Right kidney (tissue), 1 donor: ENCODE data around the gene TOM1.

Experiments used
- DNase-seq: peaks from one replicate; pipeline ENCODE4 v3.0.0-alpha.2; 2016

The TOM1 gene

DNA sequence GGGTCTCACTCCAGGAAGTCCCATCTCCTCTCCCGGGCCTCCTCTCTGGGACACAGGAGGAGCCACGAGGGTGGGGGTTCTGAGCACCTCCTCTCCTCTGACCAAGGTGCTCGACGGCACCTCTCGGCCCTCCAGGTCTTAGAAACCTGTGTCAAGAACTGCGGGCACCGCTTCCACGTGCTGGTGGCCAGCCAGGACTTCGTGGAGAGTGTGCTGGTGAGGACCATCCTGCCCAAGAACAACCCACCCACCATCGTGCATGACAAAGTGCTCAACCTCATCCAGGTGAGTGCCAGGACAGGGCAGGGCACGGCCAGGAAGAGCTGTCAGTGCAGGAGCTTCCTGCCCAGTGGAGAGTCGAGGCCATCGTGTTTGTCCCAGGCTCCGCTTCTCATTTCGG is 23.2 kb downstream of the TOM1 start:
- DNase-seq = no peak

DNA sequence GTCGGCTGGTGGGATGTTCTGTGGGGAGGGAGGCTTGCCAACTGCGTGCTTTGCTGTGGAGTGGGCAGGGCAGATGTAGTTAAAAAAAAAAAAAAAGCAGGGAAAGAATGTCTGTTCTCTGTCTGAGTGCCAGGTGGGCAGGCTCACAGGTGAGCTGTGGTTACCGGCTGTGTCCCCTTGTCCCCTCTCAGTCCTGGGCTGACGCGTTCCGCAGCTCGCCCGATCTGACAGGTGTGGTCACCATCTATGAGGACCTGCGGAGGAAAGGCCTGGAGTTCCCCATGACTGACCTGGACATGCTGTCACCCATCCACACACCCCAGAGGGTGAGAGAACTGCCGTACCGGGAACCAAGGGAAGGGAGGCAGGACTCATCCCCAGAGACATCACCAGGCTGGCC is 23.6 kb downstream of the TOM1 start:
- no peak for DNase-seq

DNA sequence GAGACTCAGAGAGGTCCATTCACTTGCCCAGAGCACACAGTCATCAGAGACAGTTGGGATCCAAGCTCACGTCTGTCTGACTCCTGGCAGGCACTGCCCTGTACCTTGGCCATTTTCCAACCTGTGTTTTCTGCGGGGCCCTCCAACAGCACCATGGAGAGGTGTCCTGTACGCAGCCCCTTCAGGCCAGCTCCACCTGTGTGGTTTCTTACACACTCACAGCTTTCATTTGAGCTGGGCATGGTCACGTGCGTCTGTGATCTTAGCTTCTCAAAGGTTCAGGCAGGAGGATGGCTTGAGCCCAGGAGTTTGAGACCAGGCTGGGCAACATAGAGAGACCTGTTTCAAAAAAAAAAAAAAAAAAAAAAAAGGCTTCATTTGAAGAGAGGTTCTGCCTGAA is 24.4 kb downstream of the TOM1 start:
- DNase-seq = no peak

- no peak for DNase-seq
These were observed 25.1 kb downstream of the TOM1 start for GRCh38 chr22:35324762-35325161.

DNA sequence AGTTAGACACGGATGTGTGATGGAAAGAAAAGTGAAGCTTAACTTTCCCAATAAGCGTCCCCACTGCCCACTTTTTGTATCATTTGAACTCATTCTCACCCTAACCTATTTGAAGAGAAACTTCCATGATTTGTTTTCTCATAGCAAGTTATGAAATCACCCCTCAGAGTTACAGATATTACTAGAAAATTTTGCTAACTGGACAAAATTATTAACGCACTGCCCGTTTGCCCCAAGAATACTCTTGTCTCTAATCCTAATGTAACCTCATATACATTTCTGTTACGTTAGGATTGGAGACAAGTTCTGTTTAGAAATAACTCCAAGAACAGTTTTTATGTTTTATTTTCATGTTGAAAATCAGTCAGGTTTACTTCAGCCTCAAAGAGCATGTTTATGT is 25.5 kb downstream of the TOM1 start:
- DNase-seq = no peak

DNA sequence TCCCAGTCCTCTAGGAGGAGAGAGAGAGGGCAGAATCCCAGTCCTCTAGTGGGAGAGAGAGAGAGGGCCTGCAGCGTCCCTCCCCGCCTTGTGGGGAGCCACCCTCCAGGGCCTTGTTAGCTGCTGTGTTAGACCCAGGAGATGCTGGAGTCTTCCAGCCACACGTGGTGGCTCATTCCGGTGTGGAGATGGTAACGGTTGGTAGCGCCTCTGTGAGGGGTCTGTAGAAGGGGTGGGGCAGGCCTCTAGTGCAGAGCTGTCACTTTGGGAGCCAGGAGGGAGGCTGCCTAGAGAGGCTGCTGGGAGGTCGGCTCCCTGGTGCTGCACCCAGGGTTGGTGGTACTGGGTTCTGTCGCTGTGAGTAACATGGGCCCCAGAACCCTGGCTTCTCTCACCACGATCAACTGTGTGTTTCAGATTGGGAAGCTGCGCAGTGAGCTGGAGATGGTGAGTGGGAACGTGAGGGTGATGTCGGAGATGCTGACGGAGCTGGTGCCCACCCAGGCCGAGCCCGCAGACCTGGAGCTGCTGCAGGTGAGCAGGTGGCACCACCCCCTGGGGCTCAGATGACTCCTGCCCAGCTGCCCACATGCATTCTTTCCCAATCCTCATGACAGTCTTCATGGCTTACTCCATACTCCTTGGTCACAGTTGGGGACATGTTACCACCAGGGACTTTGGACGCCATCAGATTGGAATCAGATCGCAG is 27.3 kb downstream of the TOM1 start:
- no peak for DNase-seq

GRCh38 chr22:35327690-35328471 is 28.2 kb downstream of the TOM1 start:
- no peak for DNase-seq

DNA sequence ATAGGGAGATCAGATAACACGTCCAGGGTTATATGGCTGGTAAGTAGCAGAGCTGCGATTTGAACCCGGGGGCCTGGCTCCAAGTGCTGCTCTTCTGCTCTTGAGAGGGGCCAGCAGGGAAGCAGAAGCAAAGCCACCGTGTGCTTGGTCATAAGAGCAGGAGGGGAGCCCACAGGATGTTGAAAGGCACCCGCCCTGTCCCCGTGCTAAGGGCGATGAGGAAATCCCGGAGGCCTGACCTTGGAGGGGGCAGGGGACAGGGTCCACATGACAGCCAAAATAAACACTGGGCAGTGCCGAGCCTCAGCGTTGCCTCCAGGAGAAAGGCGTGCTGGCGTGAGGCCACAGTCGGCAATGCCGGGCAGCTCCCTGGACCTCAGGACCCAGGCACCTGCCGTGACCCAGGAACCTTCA is 28.8 kb downstream of the TOM1 start:
- DNase-seq = no peak

DNA sequence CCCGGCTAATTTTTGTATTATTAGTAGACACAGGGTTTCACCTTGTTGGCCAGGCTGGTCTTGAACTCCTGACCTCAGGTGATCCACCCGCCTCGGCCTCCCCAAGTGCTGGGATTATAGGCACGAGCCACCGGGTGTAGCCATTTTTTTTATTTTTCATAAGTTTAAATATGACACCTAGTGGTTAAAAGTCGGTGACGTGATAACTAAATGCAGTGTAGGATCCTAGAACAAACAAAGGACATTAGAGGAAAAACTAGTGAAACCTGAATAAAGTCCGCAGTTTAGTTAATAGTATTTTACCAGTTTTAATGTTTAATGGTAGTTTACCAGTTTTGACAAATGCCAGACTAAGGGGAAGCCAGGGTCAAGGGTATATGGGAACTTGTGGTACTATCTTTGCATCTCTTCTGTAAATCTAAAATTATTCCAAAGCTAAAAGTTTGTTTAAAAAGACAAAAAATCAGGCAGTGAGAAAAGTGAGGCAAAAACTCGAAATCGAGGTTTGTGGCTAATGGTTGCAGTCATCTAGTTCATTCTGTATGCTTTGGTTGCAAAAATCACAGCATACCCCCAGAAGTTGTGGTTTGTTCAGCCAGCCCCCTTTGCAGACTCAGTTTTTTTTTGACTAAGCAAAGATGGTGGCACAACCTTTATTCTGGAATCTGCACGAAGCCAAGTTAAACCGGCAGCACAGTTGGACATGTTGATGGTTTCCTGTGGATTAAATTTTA is 29.6 kb downstream of the TOM1 start:
- DNase-seq = no peak

GRCh38 chr22:35330258-35330861 is 30.7 kb downstream of the TOM1 start:
- no peak for DNase-seq

GRCh38 chr22:35332278-35332677 is 32.6 kb downstream of the TOM1 start:
- DNase-seq = no peak

DNA sequence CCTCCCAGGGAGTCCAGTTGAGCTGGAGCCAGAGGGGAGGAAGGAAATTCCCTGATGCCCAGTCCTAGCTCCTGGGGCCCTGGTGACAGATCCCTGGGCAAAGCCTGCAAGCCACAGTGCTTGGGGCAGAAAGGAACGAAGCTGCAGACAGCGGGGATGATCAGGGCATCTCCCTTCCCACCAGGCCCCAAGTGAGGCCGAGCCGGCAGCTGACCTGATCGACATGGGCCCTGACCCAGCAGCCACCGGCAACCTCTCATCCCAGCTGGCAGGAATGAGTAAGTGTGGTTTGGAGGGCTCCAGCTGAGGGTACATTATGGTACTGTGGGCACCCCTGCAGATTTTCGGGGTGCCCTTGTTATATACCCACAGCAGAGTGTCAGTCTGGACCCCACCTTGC is 33.5 kb downstream of the TOM1 start:
- no peak for DNase-seq

GRCh38 chr22:35334004-35334403 is 34.3 kb downstream of the TOM1 start:
- DNase-seq = no peak

DNA sequence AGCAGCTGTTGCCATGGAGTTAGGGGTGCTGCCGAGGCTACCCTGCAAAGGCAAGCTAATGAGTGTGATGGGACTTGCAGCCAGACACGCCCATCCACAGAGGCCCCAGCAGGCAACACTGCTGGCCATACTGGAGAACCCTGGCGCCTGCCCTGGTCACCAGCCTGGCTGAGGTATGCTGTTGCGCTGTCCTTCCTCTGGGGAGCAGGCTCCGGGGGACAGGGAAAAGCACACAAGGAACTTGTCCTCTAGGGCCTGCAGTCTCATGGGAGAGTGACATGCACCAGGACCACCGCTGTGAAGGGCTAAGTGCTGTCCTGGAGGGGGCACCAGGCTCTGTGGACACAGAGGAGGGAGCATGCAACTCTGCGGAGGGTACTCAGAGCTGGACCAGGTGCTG is 35.8 kb downstream of the TOM1 start:
- DNase-seq = no peak

- no peak for DNase-seq
These were observed 36.5 kb downstream of the TOM1 start for GRCh38 chr22:35335936-35336781.

DNA sequence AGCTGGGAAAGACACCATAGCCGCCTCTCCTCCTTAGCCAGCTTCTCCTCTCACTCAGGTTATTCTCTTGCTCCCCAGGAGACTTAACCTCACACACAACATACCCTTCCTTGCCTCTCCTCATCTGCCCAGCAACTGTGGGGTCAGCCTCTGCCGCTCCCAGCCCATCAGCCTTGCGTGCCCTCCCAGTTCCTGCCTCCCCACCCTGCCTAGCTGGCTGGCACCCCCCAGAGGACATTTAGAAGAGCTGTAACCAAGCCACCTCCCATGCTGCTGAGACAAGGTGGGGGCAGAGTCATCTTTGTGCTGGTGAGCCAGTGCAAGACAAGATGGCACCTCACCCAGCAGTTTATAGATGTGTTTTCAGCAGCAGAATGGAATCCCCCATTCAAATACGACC is 38.2 kb downstream of the TOM1 start:
- DNase-seq = no peak

DNA sequence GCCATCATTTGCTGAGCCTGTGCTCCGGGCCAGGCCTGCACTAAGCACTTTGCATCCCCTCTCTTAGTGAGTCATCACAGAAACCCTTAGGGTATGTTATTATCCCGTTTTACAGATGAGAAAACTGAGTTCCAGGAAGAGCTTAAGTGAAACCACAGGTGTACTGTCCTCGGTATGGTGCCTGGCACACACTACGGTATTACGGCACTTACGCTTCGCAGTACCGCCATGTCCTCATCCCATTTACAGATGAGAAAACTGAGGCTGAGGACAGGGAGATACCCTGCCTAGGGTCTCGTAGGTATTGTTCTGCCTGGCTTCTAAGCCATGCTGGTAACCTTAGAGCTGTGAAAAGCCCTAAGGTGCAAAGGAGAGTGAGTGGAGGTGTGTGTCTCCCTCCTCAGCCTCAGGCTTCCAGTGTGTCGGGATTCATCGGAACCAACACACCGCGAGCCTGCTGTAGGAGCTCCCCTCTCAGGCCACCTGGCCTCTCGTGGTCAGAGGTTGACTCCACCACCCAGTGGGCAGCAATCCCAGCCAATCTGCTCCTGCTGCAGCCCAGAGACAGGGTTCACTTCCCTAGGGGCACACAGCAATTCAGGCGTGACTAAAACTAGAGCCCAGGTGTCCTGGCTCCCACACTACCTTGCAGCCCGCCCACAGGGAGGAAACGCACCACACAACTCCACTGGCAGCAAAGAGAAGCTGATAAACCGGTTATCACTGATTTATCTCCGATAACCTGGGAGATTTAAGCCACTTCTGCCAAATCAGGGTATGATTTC is 41.6 kb downstream of the TOM1 start:
- no peak for DNase-seq

DNA sequence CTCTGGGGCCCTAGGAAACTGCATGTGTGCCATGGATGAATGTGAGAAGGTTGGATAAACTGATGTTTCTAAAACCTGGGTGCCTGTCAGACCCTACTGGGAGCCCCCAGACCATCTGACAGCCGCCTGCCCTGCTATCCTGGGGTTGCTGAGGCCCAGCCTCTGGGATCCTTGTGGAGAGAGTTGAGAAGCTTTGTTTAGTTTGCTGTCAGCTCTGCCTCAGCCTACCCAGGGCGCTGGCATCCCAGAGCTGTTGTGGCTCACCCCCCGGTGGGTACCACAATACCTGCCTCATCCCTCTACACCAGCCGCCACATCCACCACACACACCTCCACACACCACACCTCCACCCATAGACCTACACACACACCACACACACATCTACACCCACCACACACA is 42.7 kb downstream of the TOM1 start:
- DNase-seq = no peak

DNA sequence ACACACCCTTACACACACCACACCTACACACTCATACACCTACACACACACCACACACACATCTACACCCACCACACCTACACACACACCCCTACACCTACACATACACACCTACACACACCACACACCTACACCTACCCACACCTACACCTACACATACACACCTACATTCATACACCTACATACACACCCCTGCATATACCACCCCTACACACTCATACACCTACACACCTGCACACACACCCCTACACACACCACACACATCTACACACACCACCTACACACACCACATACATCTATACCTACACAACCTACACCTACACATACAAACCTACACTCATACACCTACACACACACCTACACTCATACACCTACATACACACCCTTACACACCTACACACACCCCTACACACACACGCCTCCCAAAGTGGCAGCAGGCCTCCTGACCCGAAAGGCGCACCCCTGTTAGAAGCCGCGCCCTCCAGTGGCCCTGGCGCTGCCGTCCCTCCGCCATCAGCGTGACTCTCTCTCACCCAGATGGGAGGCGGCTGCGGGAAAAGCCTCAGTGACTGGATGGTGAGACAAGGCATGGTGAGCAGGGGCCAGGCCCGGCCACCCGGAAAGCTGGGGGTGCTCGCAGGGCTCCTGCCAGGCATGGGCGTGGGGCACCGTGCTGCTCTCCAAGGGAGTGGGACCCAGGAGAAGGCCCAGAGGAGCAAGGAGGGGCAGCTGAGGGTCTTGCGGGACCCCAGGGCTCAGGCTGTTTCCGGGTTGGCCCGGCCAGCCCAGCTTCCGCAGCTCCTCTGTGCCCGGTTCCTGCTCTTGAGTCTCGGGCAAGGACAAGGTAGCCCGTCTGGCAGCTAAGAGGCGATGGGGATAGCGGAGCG is 44.2 kb downstream of the TOM1 start:
- DNase-seq = no peak
